CD14-positive monocyte (primary cell): ENCODE data around the gene MORN1. TPM values are rescaled to one million over a fixed set of nuclear protein-coding genes. Genes with fewer than 3 reads are reported as not detected.

Experiments
- DNase-seq, 3 donors: peaks; one replicate each; pipeline ENCODE4 v3.0.0-alpha.2; 2011 to 2022
- H2AFZ ChIP-seq: 2 replicates; pipeline ENCODE4 v1.6.0; 2012; ENCODE audit warnings: mild to moderate bottlenecking, low read depth, low read length, inconsistent platforms; ENCODE audit not compliant: insufficient read depth, poor library complexity, severe bottlenecking
- H3K27ac ChIP-seq, 2 donors: 1 replicate in 1 of 2; 2 replicates in 1 of 2; pipeline ENCODE4 v1.5.1; 2012 to 2013; ENCODE audit warnings: low read length in 2 of 2, control low read depth in 1 of 2, inconsistent platforms in 1 of 2, low read depth in 1 of 2, mild to moderate bottlenecking in 1 of 2
- H3K27me3 ChIP-seq, 2 donors: one replicate each; pipeline versions ENCODE4 v1.6.0 to v1.6.1; 2011 to 2013; ENCODE audit warnings: low read length in 2 of 2; ENCODE audit not compliant: control insufficient read depth in 2 of 2, insufficient read depth in 2 of 2
- H3K36me3 ChIP-seq, 2 donors: replicated peaks in 1 of 2; 1 replicate in 1 of 2; 2 replicates in 1 of 2; pipeline versions ENCODE4 v1.5.1 to v1.6.1; 2012 to 2013; ENCODE audit warnings: low read length in 2 of 2, control low read depth in 1 of 2, inconsistent platforms in 1 of 2, mild to moderate bottlenecking in 1 of 2; ENCODE audit not compliant: insufficient read depth in 2 of 2, control insufficient read depth in 1 of 2
- H3K4me1 ChIP-seq, 2 donors: 1 replicate in 1 of 2; 2 replicates in 1 of 2; pipeline versions ENCODE4 v1.5.1 to v1.6.1; 2012 to 2013; ENCODE audit warnings: low read length in 2 of 2, control low read depth in 1 of 2, inconsistent platforms in 1 of 2, mild to moderate bottlenecking in 1 of 2, moderate library complexity in 1 of 2; ENCODE audit not compliant: insufficient read depth in 2 of 2, control insufficient read depth in 1 of 2
- H3K4me2 ChIP-seq: replicated peaks from 2 replicates; pipeline ENCODE3; 2012; ENCODE audit warnings: low read length, moderate library complexity, mild to moderate bottlenecking; ENCODE audit not compliant: poor library complexity, severe bottlenecking; ENCODE audit errors: extremely low read depth
- H3K4me3 ChIP-seq, 3 experiments: fragments of 200-600 bp in 1 of 3; sonication (generic) in 1 of 3; replicated peaks in 1 of 3; 1 replicate in 2 of 3; 2 replicates in 1 of 3; pipeline ENCODE4 v1.5.1; 2011 to 2013; ENCODE audit warnings: low read length in 3 of 3, mild to moderate bottlenecking in 3 of 3, control low read depth in 2 of 3, low read depth in 2 of 3, inconsistent platforms in 1 of 3, moderate library complexity in 1 of 3
- H3K79me2 ChIP-seq: 2 replicates; pipeline ENCODE4 v1.6.0; 2012; ENCODE audit warnings: mild to moderate bottlenecking, control low read depth, inconsistent platforms, low read length, moderate library complexity; ENCODE audit not compliant: insufficient read depth
- H3K9ac ChIP-seq: 2 replicates; pipeline ENCODE4 v1.6.0; 2017; ENCODE audit warnings: low read length, mild to moderate bottlenecking; ENCODE audit not compliant: insufficient read depth, poor library complexity, severe bottlenecking
- H3K9me3 ChIP-seq, 2 donors: replicated peaks in 1 of 2; 1 replicate in 1 of 2; 2 replicates in 1 of 2; pipeline versions ENCODE4 v1.5.1 to v1.6.1; 2012 to 2013; ENCODE audit warnings: low read length in 2 of 2, control low read depth in 1 of 2; ENCODE audit not compliant: control insufficient read depth in 1 of 2, insufficient read depth in 1 of 2
- H4K20me1 ChIP-seq: 2 replicates; pipeline ENCODE4 v1.6.0; 2012; ENCODE audit warnings: mild to moderate bottlenecking, low read length, control low read depth, moderate library complexity; ENCODE audit not compliant: insufficient read depth
- H3K27ac Mint-ChIP-seq, 7 donors: one replicate each; pipeline ENCODE4 v1.8.0; 2020; ENCODE audit warnings: mild to moderate bottlenecking in 7 of 7, mixed read lengths in 7 of 7, moderate library complexity in 6 of 7, inconsistent platforms in 2 of 7
- H3K27me3 Mint-ChIP-seq, 3 donors: one replicate each; pipeline ENCODE4 v1.8.0; 2021 to 2022; ENCODE audit warnings: low read depth in 3 of 3, mild to moderate bottlenecking in 3 of 3, mixed read lengths in 3 of 3, moderate library complexity in 3 of 3, inconsistent platforms in 1 of 3
- H3K36me3 Mint-ChIP-seq, 2 donors: one replicate each; pipeline ENCODE4 v1.8.0; 2020; ENCODE audit warnings: mixed read lengths in 2 of 2, inconsistent platforms in 1 of 2, mild to moderate bottlenecking in 1 of 2
- H3K4me1 Mint-ChIP-seq: one replicate; pipeline ENCODE4 v1.8.0; 2020; ENCODE audit warnings: mild to moderate bottlenecking, mixed read lengths
- H3K4me3 Mint-ChIP-seq, 2 donors: one replicate each; pipeline ENCODE4 v1.8.0; 2020; ENCODE audit warnings: mild to moderate bottlenecking in 2 of 2, mixed read lengths in 2 of 2, moderate library complexity in 1 of 2
- H3K9me3 Mint-ChIP-seq, 7 donors: one replicate each; pipeline ENCODE4 v1.8.0; 2020 to 2022; ENCODE audit warnings: mixed read lengths in 7 of 7, mild to moderate bottlenecking in 6 of 7, moderate library complexity in 6 of 7, inconsistent platforms in 2 of 7
- CTCF ChIP-seq: fragments of 200-600 bp; IDR thresholded peaks from one replicate; pipeline ENCODE4 v1.8.0; 2022; ENCODE audit warnings: antibody characterized with exemption, mild to moderate bottlenecking
- WGBS: methylation state at CpG from one replicate; pipeline ENCODE4 v1.1.5; 2013; ENCODE audit warnings: missing lambda C conversion rate; ENCODE audit not compliant: insufficient coverage; 5-methylcytosine and 5-hydroxymethylcytosine counted together
- intact Hi-C, 2 donors: fragments of 100-400 bp; cut with micrococcal nuclease; formaldehyde crosslinking; loops; one replicate each; pipeline versions ENCODE4 v1.15.0 to v1.15.1; 2023
- polyA plus RNA-seq, 3 donors: library from polyadenylated mRNA; depleted of rRNA in 1 of 3; unstranded in 2 of 3; stranded (reverse) in 1 of 3; fragments of 300-500 nt in 2 of 3; fragments of >200 nt in 1 of 3; fragmentation: Illumina TruSeq in 2 of 3; gene quantifications; 1 replicate in 2 of 3; 2 replicates in 1 of 3; pipeline ENCODE4 v1.2.3, GENCODE V29; 2012 to 2021

The MORN1 gene
- polyA plus RNA-seq, 3 donors, result 1.5 to 3.0 (median 1.7) TPM

GRCh38 chr1:2430592-2430973, 39.2 kb upstream of the MORN1 start:
- Histone ChIP-seq H3K9ac (no peak overlapping the region), H3K79me2 (no peaks in the 10 kb centered on the region), H2AFZ (no peak overlapping the region), H3K4me3 (no peak overlapping the region), H3K27me3 (no peaks in the 10 kb centered on the region), H3K36me3 (no peaks in the 10 kb centered on the region), H4K20me1 (no peaks in the 10 kb centered on the region), H3K4me1 (no peaks in the 10 kb centered on the region), H3K27ac (no peak overlapping the region), H3K9me3 (peaks cover 0 to 13% of the 10 kb centered on the region in 2 donors), H3K4me2 (no peak overlapping the region)
- no peaks in the 10 kb centered on the region for H3K4me1 Mint-ChIP-seq
- peaks cover 11 to 15% (median 13%) of the 10 kb centered on the region in 7 donors for H3K9me3 Mint-ChIP-seq
- H3K27ac Mint-ChIP-seq, result no peak overlapping the region
- DNase-seq, result no peak
- intact Hi-C loops, result no loop called here
- H3K27me3 Mint-ChIP-seq, result peaks cover 5 to 16% (median 9%) of the 10 kb centered on the region in 3 donors
- no peaks in the 10 kb centered on the region for H3K36me3 Mint-ChIP-seq
- no peak for TF ChIP-seq CTCF
- 82% methylated on average over 9 of the region's 10 CpGs for WGBS
- H3K4me3 Mint-ChIP-seq, result no peak overlapping the region

GRCh38 chr1:2429780-2430591, 38.6 kb upstream of the MORN1 start:
- Histone ChIP-seq H2AFZ (no peak overlapping the region), H3K79me2 (no peaks in the 10 kb centered on the region), H4K20me1 (no peaks in the 10 kb centered on the region), H3K9me3 (peaks cover 0 to 13% of the 10 kb centered on the region in 2 donors), H3K36me3 (no peaks in the 10 kb centered on the region), H3K27ac (no peak overlapping the region), H3K27me3 (no peaks in the 10 kb centered on the region), H3K9ac (no peak overlapping the region), H3K4me2 (no peak overlapping the region), H3K4me3 (no peak overlapping the region), H3K4me1 (no peaks in the 10 kb centered on the region)
- Mint-ChIP-seq H3K36me3 (no peaks in the 10 kb centered on the region), H3K4me3 (no peak overlapping the region), H3K27ac (no peak overlapping the region), H3K9me3 (peaks cover 11 to 15% (median 13%) of the 10 kb centered on the region in 7 donors), H3K27me3 (peaks cover 6 to 17% (median 9%) of the 10 kb centered on the region in 3 donors), H3K4me1 (no peaks in the 10 kb centered on the region)
- TF ChIP-seq CTCF, result peak; percentile 25
- 75% methylated on average over 18 of the region's 20 CpGs for WGBS
- intact Hi-C loops, result no loop called here
- no peak for DNase-seq
